ENCODE measurements around the gene CDCP1. TPM values are rescaled to one million over a fixed set of nuclear protein-coding genes. Genes with fewer than 3 reads are reported as not detected.
"Not testable (repeated sequence)": the region's sequence is repeated elsewhere in the genome, so short reads cannot be mapped to it uniquely, and the experiment has no call there.

CDCP1 gene
- total RNA-seq, 1 donor from 2014 or later = 4.8 TPM

- DNase-seq (ENCODE audit: low spot score) = no peak
These were observed 27.6 kb upstream of the CDCP1 start for GRCh38 chr3:45173776-45174175.

- no peak for DNase-seq (ENCODE audit: low spot score)
These were observed 25.1 kb upstream of the CDCP1 start for GRCh38 chr3:45171283-45171682.

- no peak for DNase-seq (ENCODE audit: low spot score)
These were observed 23.9 kb upstream of the CDCP1 start for GRCh38 chr3:45170096-45170495.

GRCh38 chr3:45169125-45169904 is 23.1 kb upstream of the CDCP1 start:
- DNase-seq (ENCODE audit: low spot score) = no peak

- DNase-seq (ENCODE audit: low spot score) = no peak
These were observed 22.3 kb upstream of the CDCP1 start for GRCh38 chr3:45168451-45168850.

GRCh38 chr3:45167011-45167911 is 21.1 kb upstream of the CDCP1 start:
- DNase-seq (ENCODE audit: low spot score) = peak; percentile 91

GRCh38 chr3:45166321-45166879 is 20.2 kb upstream of the CDCP1 start:
- DNase-seq (ENCODE audit: low spot score) = no peak

GRCh38 chr3:45165497-45166283 is 19.5 kb upstream of the CDCP1 start:
- no peak for DNase-seq (ENCODE audit: low spot score)

- no peak for DNase-seq (ENCODE audit: low spot score)
These were observed 17.9 kb upstream of the CDCP1 start for GRCh38 chr3:45164056-45164455.

- DNase-seq (ENCODE audit: low spot score) = no peak
These were observed 17.3 kb upstream of the CDCP1 start for GRCh38 chr3:45163481-45163880.

GRCh38 chr3:45154641-45155147 is 8.5 kb upstream of the CDCP1 start:
- DNase-seq (ENCODE audit: low spot score) = no peak

- DNase-seq (ENCODE audit: low spot score) = no peak
These were observed 7.7 kb upstream of the CDCP1 start for GRCh38 chr3:45153658-45154437.

GRCh38 chr3:45152307-45152706 is 6.1 kb upstream of the CDCP1 start:
- no peak for DNase-seq (ENCODE audit: low spot score)

GRCh38 chr3:45151100-45151499 is 4.9 kb upstream of the CDCP1 start:
- DNase-seq (ENCODE audit: low spot score) = no peak

- no peak for DNase-seq (ENCODE audit: low spot score)
These were observed 2.7 kb upstream of the CDCP1 start for GRCh38 chr3:45148921-45149320.

GRCh38 chr3:45145223-45145622 is 955 bp downstream of the CDCP1 start:
- no peak for DNase-seq (ENCODE audit: low spot score)

- DNase-seq (ENCODE audit: low spot score) = no peak
These were observed 2.2 kb downstream of the CDCP1 start for GRCh38 chr3:45143673-45144671.

GRCh38 chr3:45140770-45141155 is 5.4 kb downstream of the CDCP1 start:
- DNase-seq (ENCODE audit: low spot score) = not testable (repeated sequence)
